OCI-LY1 (cell line): ENCODE results near the gene ITGA7.

Experiments
- CTCF ChIP-seq: fragments of 200-600 bp; sonication (generic), shearing (Covaris generic); IDR thresholded peaks from 2 replicates; pipeline ENCODE4 v1.5.1; 2017; ENCODE audit warnings: mild to moderate bottlenecking, antibody characterized with exemption, low read length, moderate library complexity, mixed read lengths
- EZH2 ChIP-seq: fragments of 200-600 bp; sonication (generic), shearing (Covaris generic); IDR thresholded peaks from 2 replicates; pipeline ENCODE4 v1.8.0; 2017; ENCODE audit warnings: borderline replicate concordance, mixed run types, mild to moderate bottlenecking, antibody characterized with exemption, low read length, moderate library complexity, mixed read lengths

GRCh38 chr12:55715169-55715764, 7.6 kb upstream of the ITGA7 start:
- no peak for TF ChIP-seq CTCF
- no peak for TF ChIP-seq EZH2
